Epidermal melanocyte (primary cell): Measurements from ENCODE around the gene NR4A1.

Source experiments
- DNase-seq: peaks from one replicate; pipeline ENCODE4 v3.0.0; 2011; ENCODE audit warnings: low spot score; ENCODE audit not compliant: insufficient read length

Gene NR4A1

DNA sequence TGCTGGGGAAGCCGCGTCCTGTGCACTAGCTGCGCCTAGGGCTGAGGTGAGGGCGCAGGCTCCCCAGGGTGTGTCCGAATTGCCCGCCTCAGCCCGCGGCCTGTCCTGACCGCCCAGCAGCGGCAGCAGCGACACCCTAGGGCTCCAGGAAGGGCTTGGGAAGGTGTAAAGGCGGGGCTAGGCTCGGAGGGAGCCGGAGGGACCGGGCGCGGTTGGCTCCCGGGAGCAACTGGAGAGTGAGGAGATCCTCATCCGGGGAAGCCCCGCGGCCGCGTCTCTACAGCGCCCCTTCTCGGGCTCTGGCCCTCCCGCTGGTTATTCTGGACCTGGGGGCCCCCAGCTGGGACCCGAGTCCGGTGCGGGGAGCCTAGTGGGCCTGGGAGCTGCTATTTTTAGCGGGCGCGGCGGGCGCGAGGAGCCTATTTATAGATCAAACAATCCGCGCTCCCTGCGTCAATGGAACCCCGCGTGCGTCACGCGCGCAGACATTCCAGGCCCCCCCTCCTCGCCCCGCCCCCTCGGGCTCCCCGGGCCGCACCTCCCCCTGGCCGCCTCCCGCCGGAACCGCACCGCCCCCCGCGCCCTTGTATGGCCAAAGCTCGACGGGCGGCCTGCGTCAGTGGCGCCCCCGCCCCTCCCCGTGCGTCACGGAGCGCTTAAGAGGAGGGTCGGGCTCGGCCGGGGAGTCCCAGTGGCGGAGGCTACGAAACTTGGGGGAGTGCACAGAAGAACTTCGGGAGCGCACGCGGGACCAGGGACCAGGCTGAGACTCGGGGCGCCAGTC is at the start of gene NR4A1:
NR4A1 (plus strand) TSS at position 685 of the 784 bp plus-strand sequence. CDS start 2,887 bp downstream, outside the sequence.
- DNase-seq = peak; percentile 97

GRCh38 chr12:52003016-52003550 is 48.2 kb upstream of the NR4A1 start:
- no peak for DNase-seq

DNA sequence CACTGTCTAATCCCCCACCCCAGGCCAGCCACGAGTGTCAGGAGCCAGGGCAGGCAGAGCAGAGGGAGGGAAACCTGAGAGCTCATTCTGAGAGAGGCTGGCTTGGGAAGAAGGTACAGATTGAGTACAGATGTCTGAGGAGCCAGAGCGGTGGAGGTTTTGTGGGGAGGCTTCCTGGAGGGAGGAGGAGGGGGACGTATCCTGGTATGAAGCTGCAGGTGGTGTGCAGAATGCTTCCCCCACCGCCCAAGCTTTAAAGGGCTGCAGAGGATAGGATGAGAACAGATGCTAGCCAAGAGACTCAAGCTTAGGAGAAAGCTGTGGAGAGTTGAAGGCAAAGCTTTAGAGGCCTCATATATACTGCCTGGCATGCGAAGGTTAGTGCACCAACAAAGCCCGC is 47.7 kb upstream of the NR4A1 start:
- DNase-seq = no peak

DNA sequence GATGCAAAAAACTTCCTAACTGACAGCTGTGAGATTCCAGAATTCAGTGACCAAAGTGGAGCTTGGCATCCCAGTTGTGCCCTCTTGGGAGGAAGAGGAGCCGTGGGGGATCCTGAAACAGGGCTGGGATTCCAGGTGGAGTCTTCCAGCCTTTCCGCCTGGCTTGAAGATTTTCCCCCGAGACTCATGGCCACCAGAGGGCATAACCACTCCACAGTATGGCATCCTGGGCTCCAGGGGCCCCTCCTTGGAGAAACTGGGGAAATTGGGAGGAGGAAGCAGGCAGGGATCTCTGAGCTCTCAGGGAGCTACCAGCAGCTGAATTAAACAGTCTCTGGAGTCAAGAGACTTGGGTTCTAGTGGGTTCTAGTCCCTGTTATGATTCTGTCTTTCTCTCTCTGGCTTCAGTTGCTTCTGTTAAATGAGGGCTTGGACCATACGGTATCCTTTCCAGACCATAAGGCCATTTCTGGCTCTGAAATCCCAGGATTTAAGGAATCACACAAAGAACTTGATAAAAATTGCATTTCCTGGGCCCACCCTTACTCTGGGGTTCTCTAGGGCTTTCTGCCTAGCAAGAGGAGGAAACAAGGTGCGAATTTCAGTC is 47.1 kb upstream of the NR4A1 start:
- DNase-seq = peak; percentile 92

- no peak for DNase-seq
Observed at GRCh38 chr12:52005218-52005902, 45.9 kb upstream of the NR4A1 start.

GRCh38 chr12:52005903-52006703 is 45.1 kb upstream of the NR4A1 start:
- DNase-seq = no peak

GRCh38 chr12:52006726-52007157 is 44.5 kb upstream of the NR4A1 start, which contains the start of gene TAMALIN:
Gene TAMALIN (plus strand): TSS chr12:52006946. CDS start chr12:52007020, 74 bp downstream.
- peak; percentile 76 for DNase-seq

DNA sequence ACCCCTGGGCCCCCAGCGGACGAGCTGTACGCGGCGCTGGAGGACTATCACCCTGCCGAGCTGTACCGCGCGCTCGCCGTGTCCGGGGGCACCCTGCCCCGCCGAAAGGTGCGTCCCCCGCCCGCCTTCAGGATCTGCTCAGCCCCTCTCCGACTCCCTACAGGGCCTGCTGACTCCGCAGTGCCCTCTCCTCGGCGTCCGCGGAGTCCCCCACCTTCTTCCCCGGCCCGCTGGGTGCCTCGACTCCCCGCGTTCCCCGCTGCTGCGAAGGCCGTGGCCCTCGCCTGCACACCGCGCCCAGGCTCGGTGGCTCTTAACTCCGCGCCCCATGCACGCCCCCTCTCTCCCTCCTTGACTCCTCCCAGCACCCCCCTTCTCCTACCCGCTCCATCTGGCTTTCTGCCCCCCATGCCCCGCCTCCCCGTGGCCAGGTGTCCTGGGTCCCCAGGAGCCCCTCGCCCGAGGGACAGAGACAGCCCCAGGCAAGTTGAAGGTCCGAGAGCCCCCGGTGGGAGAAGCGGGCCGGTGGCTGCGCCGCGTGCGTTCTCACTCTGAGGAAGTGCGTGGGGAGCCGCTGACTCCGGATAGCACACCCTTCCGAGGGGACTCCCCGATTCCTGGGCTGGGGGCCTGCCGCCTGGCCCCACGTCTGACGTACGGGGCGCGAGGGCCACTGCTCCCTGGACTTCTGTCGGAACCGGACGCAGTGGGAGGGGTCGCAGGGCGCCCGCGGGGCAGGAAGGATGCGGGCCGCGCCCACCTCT is 43.9 kb upstream of the NR4A1 start:
- no peak for DNase-seq

GRCh38 chr12:52007982-52008510 is 43.2 kb upstream of the NR4A1 start:
- DNase-seq = no peak

DNA sequence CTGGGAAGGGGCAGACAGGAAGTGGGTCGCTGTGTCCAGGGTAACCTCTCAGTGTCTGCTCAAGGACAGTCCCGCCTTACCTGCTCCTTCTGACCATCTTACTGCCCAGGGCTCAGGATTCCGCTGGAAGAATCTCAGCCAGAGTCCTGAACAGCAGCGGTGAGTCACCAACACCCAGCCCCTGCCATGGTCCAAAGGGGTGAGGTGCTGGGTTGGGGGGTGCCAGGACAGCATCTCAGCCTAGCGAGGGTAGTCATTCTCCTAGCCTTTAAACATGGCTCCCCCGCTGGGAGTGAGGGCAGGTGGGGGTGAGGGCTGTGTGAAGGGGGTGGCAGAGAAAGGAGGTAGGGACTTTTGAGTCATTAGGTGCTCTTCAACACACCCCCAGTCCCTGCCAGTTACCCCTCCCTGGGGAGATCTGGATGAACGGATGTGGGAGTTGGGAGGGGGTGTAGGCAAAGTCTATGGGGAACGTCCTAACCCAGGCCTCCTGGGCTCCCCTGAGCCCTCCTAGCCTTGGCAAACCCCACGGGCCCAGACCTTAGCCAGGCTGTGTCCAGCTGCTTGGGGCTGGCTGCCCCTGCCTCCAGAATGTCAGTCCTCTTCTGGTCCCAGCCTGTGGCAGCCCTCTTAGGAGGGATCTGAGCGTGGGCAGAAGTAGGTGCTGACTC is 42.0 kb upstream of the NR4A1 start:
- no peak for DNase-seq

GRCh38 chr12:52010152-52010622 is 41.1 kb upstream of the NR4A1 start:
- peak; percentile 100 for DNase-seq

GRCh38 chr12:52010692-52011601 is 40.3 kb upstream of the NR4A1 start:
- DNase-seq = peak; percentile 61

GRCh38 chr12:52011602-52012214 is 39.5 kb upstream of the NR4A1 start:
- no peak for DNase-seq

DNA sequence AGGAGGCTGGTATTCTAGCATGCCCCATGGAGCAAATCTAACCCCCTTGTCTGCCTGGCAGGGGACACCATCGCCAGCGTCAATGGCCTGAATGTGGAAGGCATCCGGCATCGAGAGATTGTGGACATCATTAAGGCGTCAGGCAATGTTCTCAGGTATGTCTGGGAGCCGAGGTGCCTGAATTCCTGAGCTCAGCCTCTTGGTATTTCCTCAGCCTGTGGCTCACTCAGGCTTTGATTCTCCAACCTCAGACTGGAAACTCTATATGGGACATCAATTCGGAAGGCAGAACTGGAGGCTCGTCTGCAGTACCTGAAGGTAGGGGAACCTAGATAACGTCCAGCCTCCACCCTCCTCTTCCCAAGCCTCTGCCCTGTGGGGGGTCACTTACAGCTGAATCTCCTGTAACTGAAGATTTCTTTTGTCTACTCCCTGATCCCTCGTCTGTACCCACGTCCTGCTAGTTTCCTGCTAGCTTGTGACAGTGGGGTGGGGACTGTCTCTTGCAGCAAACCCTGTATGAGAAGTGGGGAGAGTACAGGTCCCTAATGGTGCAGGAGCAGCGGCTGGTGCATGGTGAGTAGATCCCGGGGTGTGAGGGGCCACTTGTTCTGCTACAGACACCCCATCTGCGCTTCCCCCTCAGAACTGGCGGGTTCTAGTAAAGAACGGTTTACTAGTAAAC is 37.5 kb upstream of the NR4A1 start:
- no peak for DNase-seq

GRCh38 chr12:52014567-52015530 is 36.4 kb upstream of the NR4A1 start:
- DNase-seq = no peak

- DNase-seq = peak; percentile 64
Observed at GRCh38 chr12:52015532-52016041, 35.7 kb upstream of the NR4A1 start.
